ENCODE results near the gene CTNNBL1.

- TF ChIP-seq CTCF (IDR thresholded peaks at IDR 0.05): no peak
- no peak for TF ChIP-seq POLR2A (IDR thresholded peaks at IDR 0.05)
Observed at GRCh38 chr20:37907330-37907676, 213.5 kb downstream of the CTNNBL1 start.

Measured in uterus (tissue), 2 donors.